Hindlimb muscle (tissue), 1 donor: Measurements from ENCODE around the gene LATS2. TPM values are rescaled to one million over a fixed set of nuclear protein-coding genes. Genes with fewer than 3 reads are reported as not detected.
A peak's percentile ranks its signal among the peaks of the same experiment; 100 is the strongest.
"Not testable (repeated sequence)": the region's sequence is repeated elsewhere in the genome, so short reads cannot be mapped to it uniquely, and the experiment has no call there.

Experiments
- DNase-seq: peaks from one replicate; pipeline ENCODE4 v3.0.0-alpha.2; 2013
- polyA plus RNA-seq: library from polyadenylated mRNA; unstranded; fragments of 120-200 nt; gene quantifications from one replicate; pipeline ENCODE4 v1.2.1, GENCODE V29; 2013; ENCODE audit not compliant: insufficient read length

Gene LATS2
- polyA plus RNA-seq, 1 donor, result 18.1 TPM

GRCh38 chr13:20953245-20953931 lies 108.0 kb downstream of the LATS2 start:
- DNase-seq, result no peak

- no peak for DNase-seq
These were observed 108.5 kb downstream of the LATS2 start for GRCh38 chr13:20952838-20953237.

GRCh38 chr13:20948001-20948400 lies 113.4 kb downstream of the LATS2 start:
- not testable (repeated sequence) for DNase-seq

- peak; percentile 33 for DNase-seq
These were observed 115.4 kb downstream of the LATS2 start for GRCh38 chr13:20945952-20946383.

- DNase-seq, result no peak
These were observed 118.3 kb downstream of the LATS2 start for GRCh38 chr13:20942938-20943559.

- DNase-seq, result not testable (repeated sequence)
These were observed 120.9 kb downstream of the LATS2 start for GRCh38 chr13:20940511-20940910.

GRCh38 chr13:20940083-20940482 lies 121.3 kb downstream of the LATS2 start:
- DNase-seq, result no peak

- DNase-seq, result no peak
These were observed 121.7 kb downstream of the LATS2 start for GRCh38 chr13:20939662-20940061.

- no peak for DNase-seq
These were observed 123.1 kb downstream of the LATS2 start for GRCh38 chr13:20938302-20938701.

- no peak for DNase-seq
These were observed 133.7 kb downstream of the LATS2 start for GRCh38 chr13:20927596-20928257.

GRCh38 chr13:20925395-20925790 lies 136.0 kb downstream of the LATS2 start:
- not testable (repeated sequence) for DNase-seq

GRCh38 chr13:20924758-20925394 lies 136.5 kb downstream of the LATS2 start:
- peak; percentile 85 for DNase-seq

GRCh38 chr13:20923272-20923671 lies 138.1 kb downstream of the LATS2 start:
- DNase-seq, result peak; percentile 7

Other genes starting within 250 kb of the LATS2 start
- 18.8 TPM for gene XPO4, start 158.8 kb downstream of the LATS2 start, polyA plus RNA-seq
- gene SAP18, start 78.5 kb upstream of the LATS2 start, polyA plus RNA-seq, result 178 TPM
- gene SKA3, start 115.0 kb upstream of the LATS2 start, polyA plus RNA-seq, result 4.0 TPM
- 16.0 TPM for gene MRPL57, start 115.1 kb upstream of the LATS2 start, polyA plus RNA-seq